ENCODE data around the gene IBA57. TPM values are rescaled to one million over a fixed set of nuclear protein-coding genes. Genes with fewer than 3 reads are reported as not detected.

The IBA57 gene
- total RNA-seq, 2 donors from 2014 or later: 6.8 to 7.7 TPM

DNA sequence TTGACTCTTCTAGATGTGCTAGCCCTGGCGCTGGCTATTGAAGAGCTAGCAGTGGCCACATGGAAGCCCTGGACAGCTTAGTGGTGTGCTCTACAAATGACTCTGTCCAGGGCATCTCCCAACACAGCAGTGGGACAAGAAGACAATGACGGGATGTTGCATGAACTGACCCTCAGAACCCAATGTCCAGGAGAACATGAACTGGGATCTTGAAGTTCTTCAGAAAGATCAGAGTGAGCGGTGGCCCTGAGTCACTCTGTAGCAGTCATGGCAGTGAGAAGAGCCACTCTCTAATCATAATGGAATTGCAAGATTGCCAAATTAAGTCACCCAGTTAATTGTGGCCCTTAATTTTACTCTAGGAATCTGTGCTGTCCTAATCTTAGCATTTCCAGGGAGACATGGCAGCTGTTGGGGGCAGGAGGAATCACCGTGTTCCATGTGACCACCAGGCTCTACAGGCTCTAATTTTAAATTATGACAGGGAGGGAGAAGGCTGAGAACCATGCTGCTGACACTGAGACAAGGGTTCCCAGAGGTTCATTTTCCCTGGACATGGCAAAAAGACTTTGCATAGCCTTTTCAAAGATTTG, 32.0 kb downstream of the IBA57 start:
- peaks cover 25% of the 10 kb centered on the region for H3K9me3 ChIP-seq (ENCODE audit: control insufficient read depth, low read length)
- TF ChIP-seq, protein P1, sequence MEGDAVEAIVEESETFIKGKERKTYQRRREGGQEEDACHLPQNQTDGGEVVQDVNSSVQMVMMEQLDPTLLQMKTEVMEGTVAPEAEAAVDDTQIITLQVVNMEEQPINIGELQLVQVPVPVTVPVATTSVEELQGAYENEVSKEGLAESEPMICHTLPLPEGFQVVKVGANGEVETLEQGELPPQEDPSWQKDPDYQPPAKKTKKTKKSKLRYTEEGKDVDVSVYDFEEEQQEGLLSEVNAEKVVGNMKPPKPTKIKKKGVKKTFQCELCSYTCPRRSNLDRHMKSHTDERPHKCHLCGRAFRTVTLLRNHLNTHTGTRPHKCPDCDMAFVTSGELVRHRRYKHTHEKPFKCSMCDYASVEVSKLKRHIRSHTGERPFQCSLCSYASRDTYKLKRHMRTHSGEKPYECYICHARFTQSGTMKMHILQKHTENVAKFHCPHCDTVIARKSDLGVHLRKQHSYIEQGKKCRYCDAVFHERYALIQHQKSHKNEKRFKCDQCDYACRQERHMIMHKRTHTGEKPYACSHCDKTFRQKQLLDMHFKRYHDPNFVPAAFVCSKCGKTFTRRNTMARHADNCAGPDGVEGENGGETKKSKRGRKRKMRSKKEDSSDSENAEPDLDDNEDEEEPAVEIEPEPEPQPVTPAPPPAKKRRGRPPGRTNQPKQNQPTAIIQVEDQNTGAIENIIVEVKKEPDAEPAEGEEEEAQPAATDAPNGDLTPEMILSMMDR (conservative IDR thresholded peaks at IDR 0.05): no peak
- H3K4me3 Mint-ChIP-seq: no peak overlapping the region
- no peak for DNase-seq
- peaks cover 49% of the 10 kb centered on the region for H3K9me3 Mint-ChIP-seq
- no peak overlapping the region for H3K27ac Mint-ChIP-seq
- H3K9ac ChIP-seq (ENCODE audit: extremely low read depth, low read length, poor library complexity, severe bottlenecking): no peak overlapping the region
- H3K27me3 ChIP-seq (ENCODE audit: control insufficient read depth, insufficient read depth, low read length, poor library complexity, severe bottlenecking): no peaks in the 10 kb centered on the region
- WGBS, 2 experiments (ENCODE audit: insufficient coverage in 1 of 2, insufficient read length in 1 of 2): 92 to 93% methylated on average over 4 of the region's 4 CpGs
- peaks cover 15% of the 10 kb centered on the region for H3K36me3 Mint-ChIP-seq (ENCODE audit: low read depth)
- H3K27ac ChIP-seq (ENCODE audit: low read depth, low read length): no peak overlapping the region
- no peaks in the 10 kb centered on the region for H3K36me3 ChIP-seq (ENCODE audit: control insufficient read depth, insufficient read depth, low read length)
- peaks cover 30% of the 10 kb centered on the region for H3K27me3 Mint-ChIP-seq (ENCODE audit: insufficient read depth)
- no peak overlapping the region for H3K4me3 ChIP-seq (ENCODE audit: low read length)
- H3K4me1 ChIP-seq (ENCODE audit: control insufficient read depth, insufficient read depth, low read length): no peaks in the 10 kb centered on the region
- no peaks in the 10 kb centered on the region for H3K4me1 Mint-ChIP-seq

DNA sequence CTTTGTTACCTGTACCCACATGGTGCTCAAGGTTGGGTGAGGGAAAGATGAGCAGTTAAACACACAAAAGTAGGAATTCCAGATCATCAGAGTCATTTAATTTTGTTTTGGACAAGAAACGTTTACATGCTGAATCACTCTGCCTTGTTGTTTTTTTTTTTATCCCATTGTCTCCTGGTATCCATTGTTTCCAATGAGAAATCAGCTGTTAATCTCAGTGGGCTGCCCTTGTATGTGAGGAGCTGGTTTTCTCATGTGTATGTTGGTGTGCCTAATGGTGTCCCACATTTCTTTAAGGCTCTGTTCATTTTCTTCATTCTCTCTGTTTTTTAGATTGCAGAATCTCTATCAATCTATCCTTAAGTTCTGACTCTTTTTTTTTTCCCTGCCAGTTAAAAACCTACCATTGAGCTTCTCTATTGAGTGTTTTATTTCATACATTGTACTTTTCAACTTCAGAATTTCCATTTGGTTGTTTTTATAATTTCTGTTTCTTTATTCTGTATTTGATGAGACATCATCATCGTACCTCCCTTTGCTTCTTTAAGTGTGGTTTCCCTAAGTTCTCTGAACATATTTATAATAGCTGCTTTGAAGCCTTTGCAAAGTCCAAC, 33.5 kb downstream of the IBA57 start:
- Histone ChIP-seq H3K9me3 (ENCODE audit: control insufficient read depth, low read length) (peaks cover 25% of the 10 kb centered on the region), H3K4me1 (ENCODE audit: control insufficient read depth, insufficient read depth, low read length) (no peaks in the 10 kb centered on the region), H3K27me3 (ENCODE audit: control insufficient read depth, insufficient read depth, low read length, poor library complexity, severe bottlenecking) (peaks cover 8% of the 10 kb centered on the region), H3K4me3 (ENCODE audit: low read length) (peak overlapping the region; percentile 5), H3K36me3 (ENCODE audit: control insufficient read depth, insufficient read depth, low read length) (no peaks in the 10 kb centered on the region), H3K9ac (ENCODE audit: extremely low read depth, low read length, poor library complexity, severe bottlenecking) (no peak overlapping the region), H3K27ac (ENCODE audit: low read depth, low read length) (no peak overlapping the region)
- no peak overlapping the region for H3K4me3 Mint-ChIP-seq
- no peak for DNase-seq
- H3K27ac Mint-ChIP-seq: no peak overlapping the region
- TF ChIP-seq, protein P1 (conservative IDR thresholded peaks at IDR 0.05): peak; percentile 11
- no peaks in the 10 kb centered on the region for H3K4me1 Mint-ChIP-seq
- peaks cover 42% of the 10 kb centered on the region for H3K27me3 Mint-ChIP-seq (ENCODE audit: insufficient read depth)
- peaks cover 15% of the 10 kb centered on the region for H3K36me3 Mint-ChIP-seq (ENCODE audit: low read depth)
- 65 to 81% methylated on average over 2 of the region's 2 CpGs for WGBS, 2 experiments (ENCODE audit: insufficient coverage in 1 of 2, insufficient read length in 1 of 2)
- peaks cover 49% of the 10 kb centered on the region for H3K9me3 Mint-ChIP-seq

DNA sequence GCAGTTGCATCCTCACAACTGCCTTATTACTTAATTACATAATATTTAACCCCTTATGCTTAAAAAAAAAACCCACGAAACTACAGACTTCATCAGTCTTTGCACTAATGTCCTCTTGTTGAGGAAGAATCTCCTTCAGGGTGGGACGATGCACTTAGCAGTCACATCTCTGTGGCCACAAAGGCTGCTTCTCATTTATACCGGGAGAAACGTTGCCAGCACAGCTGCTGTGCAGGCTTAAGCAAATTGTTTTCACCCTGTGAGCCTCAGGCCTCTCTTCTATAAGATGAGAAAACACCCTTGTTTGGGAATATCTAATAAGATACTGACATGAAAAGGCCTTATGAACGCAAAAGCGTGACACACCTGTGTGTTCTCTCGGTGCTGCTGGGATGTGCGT, 39.4 kb downstream of the IBA57 start:
- Histone ChIP-seq H3K27me3 (ENCODE audit: control insufficient read depth, insufficient read depth, low read length, poor library complexity, severe bottlenecking) (peaks cover 12% of the 10 kb centered on the region), H3K4me1 (ENCODE audit: control insufficient read depth, insufficient read depth, low read length) (peaks cover 5% of the 10 kb centered on the region), H3K27ac (ENCODE audit: low read depth, low read length) (no peak overlapping the region), H3K4me3 (ENCODE audit: low read length) (no peak overlapping the region), H3K9ac (ENCODE audit: extremely low read depth, low read length, poor library complexity, severe bottlenecking) (no peak overlapping the region), H3K36me3 (ENCODE audit: control insufficient read depth, insufficient read depth, low read length) (no peaks in the 10 kb centered on the region), H3K9me3 (ENCODE audit: control insufficient read depth, low read length) (peaks cover 8% of the 10 kb centered on the region)
- TF ChIP-seq, protein P1 (conservative IDR thresholded peaks at IDR 0.05): no peak
- H3K4me3 Mint-ChIP-seq: no peak overlapping the region
- H3K36me3 Mint-ChIP-seq (ENCODE audit: low read depth): peaks cover 6% of the 10 kb centered on the region
- H3K27me3 Mint-ChIP-seq (ENCODE audit: insufficient read depth): peaks cover 47% of the 10 kb centered on the region
- peaks cover 17% of the 10 kb centered on the region for H3K9me3 Mint-ChIP-seq
- WGBS, 2 experiments (ENCODE audit: insufficient coverage in 1 of 2, insufficient read length in 1 of 2): 92 to 94% methylated on average over 8 of the region's 8 CpGs
- no peak overlapping the region for H3K27ac Mint-ChIP-seq
- DNase-seq: no peak
- peaks cover 3% of the 10 kb centered on the region for H3K4me1 Mint-ChIP-seq
